ENCODE data around the gene SLC38A10. TPM values are rescaled to one million over a fixed set of nuclear protein-coding genes. Genes with fewer than 3 reads are reported as not detected.

The SLC38A10 gene
- total and polyA plus RNA-seq, 10 of the 15 experiments (the other 5 are each of a cell fraction or from before 2014, with no cell fraction given) = 0.52 to 67.9 (median 22.1) TPM

GRCh38 chr17:81295031-81295675, at the start of gene SLC38A10 (continued):
- TF ChIP-seq ZNF687 (IDR thresholded peaks at IDR 0.05) (peak; percentile 84), E2F4 (IDR thresholded peaks at IDR 0.05; ENCODE audit: low read depth, low read length) (no peak), GATAD2B (conservative IDR thresholded peaks at IDR 0.05; ENCODE audit: low read depth) (peak; percentile 96; the same call in 1 of the 2 replicates), ZNF622 (IDR thresholded peaks at IDR 0.05) (no peak), POLR2AphosphoS2 (IDR thresholded peaks at IDR 0.05; ENCODE audit: low read depth, low read length) (peak; percentile 91), SIN3A (IDR thresholded peaks at IDR 0.05; ENCODE audit: low read depth, low read length) (peak; percentile 60; the same call in 1 of the 2 replicates), NFXL1 (IDR thresholded peaks at IDR 0.05; ENCODE audit: borderline replicate concordance) (no peak), MEF2A (IDR thresholded peaks at IDR 0.05; ENCODE audit: insufficient read depth, low read depth, low read length) (no peak), SUZ12 (IDR thresholded peaks at IDR 0.05; ENCODE audit: unreplicated experiment) (no peak), CUX1 (IDR thresholded peaks at IDR 0.05; ENCODE audit: insufficient replicate concordance, low read depth, low read length) (no peak), PAX5 (IDR thresholded peaks at IDR 0.05; ENCODE audit: borderline replicate concordance, low read depth, low read length) (no peak), POU2F2 (IDR thresholded peaks at IDR 0.05; ENCODE audit: borderline replicate concordance, low read depth, low read length) (peak; percentile 78; the same call in 2 of the 3 replicates), CBFB (IDR thresholded peaks at IDR 0.05; ENCODE audit: low read depth) (peak; percentile 71; the same call in 1 of the 2 replicates), ZNF24 (IDR thresholded peaks at IDR 0.05) (0 out of 2 replicates have a peak, but pooled peaks have one; percentile 22), ZNF274 (IDR thresholded peaks at IDR 0.05; ENCODE audit: insufficient read depth, insufficient read length) (no peak), PAX8 (IDR thresholded peaks at IDR 0.05) (no peak), LARP7 (IDR thresholded peaks at IDR 0.05) (peak; percentile 85), ZSCAN29 (IDR thresholded peaks at IDR 0.05) (peak; percentile 63; the same call in 1 of the 2 replicates), ELK1 (IDR thresholded peaks at IDR 0.05; ENCODE audit: low read depth, low read length) (peak; percentile 84)
